ENCODE data around the gene PRDM12. TPM values are rescaled to one million over a fixed set of nuclear protein-coding genes. Genes with fewer than 3 reads are reported as not detected.

Gene PRDM12
- polyA plus RNA-seq, 3 donors, result 0.03 TPM; not detected in 2

DNA sequence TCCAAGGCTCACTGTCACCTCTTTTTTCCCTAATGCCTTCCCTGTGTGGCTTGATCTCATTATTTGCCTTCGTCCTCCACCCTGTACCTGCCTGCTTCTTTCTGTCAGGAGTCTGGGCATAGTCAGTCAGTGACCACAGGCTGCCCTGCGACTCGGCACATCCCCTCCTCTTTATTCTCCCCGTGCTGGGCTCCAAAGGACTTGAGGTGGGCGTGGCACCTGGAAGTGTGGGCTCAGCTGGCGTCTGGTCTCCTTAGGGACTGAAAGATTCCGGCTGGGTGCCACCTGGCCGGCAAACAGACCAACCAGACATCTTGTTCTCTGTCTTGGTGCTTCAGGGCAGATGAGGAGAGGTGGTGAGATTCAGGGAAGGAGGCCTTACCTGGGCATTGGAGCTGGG, 29.6 kb upstream of the PRDM12 start:
- no peak overlapping the region for H3K27ac ChIP-seq (ENCODE audit: low read depth, low read length)
- 88 to 89% (median 89%) methylated on average over 8 of the region's 8 CpGs for WGBS, 3 donors

DNA sequence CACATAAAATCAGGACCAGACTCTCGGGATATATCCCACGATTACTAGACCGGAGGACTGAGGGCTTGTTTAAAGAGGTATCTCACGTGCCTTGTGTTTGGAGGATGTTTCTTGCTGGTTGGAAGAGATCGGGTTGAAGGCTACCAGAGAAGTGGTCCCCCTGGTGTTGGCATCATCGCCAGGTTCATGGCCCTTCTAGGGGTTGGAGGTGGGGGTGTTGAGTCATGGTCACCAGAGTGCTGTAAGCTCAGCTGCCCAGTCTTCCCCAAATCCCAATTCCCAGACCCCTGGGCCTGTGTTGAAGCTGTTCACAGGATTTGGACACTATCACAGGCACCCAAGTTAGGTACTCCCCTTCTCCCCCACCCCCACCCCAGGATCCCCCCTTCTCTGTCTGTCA, 29.1 kb upstream of the PRDM12 start:
- no peak overlapping the region for H3K27ac ChIP-seq (ENCODE audit: low read depth, low read length)
- WGBS, 3 donors, result 93 to 95% (median 95%) methylated on average over 6 of the region's 6 CpGs

- H3K27ac ChIP-seq (ENCODE audit: low read depth, low read length), result no peak overlapping the region
- whole genome bisulfite sequencing, 3 donors, result 95 to 96% (median 96%) methylated on average over 32 to 33 of the region's 33 CpGs
Measured at GRCh38 chr9:130635721-130636647, 28.4 kb upstream of the PRDM12 start.

DNA sequence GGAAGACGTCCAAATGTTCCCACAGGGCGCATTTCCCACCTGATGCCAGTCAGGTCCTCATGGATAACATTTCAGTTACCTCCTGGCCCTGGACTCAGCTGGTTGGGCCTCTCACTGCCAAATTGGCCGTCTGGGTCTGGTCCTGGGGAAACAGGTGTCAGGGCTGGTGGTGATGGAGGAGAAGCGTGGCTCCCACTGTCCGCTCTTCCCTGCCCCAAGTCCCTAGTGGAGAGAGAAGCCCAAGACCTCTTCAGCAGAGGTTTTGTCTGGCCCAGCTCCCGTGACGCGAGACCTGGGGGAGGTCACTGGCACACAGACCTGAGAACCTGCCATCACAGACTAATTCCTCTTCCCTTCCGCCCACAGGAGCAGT, 27.8 kb upstream of the PRDM12 start:
- no peak overlapping the region for H3K27ac ChIP-seq (ENCODE audit: low read depth, low read length)
- 90 to 92% (median 91%) methylated on average over 9 of the region's 9 CpGs for WGBS, 3 donors

- WGBS, 3 donors, result 87 to 90% (median 87%) methylated on average over 37 of the region's 37 CpGs
- H3K27ac ChIP-seq (ENCODE audit: low read depth, low read length), result no peak overlapping the region
Measured at GRCh38 chr9:130638284-130639123, 25.9 kb upstream of the PRDM12 start.

- H3K27ac ChIP-seq (ENCODE audit: low read depth, low read length), result no peak overlapping the region
- 64 to 69% (median 66%) methylated on average over 20 of the region's 20 CpGs for WGBS, 3 donors
Measured at GRCh38 chr9:130639124-130639765, 25.1 kb upstream of the PRDM12 start.

DNA sequence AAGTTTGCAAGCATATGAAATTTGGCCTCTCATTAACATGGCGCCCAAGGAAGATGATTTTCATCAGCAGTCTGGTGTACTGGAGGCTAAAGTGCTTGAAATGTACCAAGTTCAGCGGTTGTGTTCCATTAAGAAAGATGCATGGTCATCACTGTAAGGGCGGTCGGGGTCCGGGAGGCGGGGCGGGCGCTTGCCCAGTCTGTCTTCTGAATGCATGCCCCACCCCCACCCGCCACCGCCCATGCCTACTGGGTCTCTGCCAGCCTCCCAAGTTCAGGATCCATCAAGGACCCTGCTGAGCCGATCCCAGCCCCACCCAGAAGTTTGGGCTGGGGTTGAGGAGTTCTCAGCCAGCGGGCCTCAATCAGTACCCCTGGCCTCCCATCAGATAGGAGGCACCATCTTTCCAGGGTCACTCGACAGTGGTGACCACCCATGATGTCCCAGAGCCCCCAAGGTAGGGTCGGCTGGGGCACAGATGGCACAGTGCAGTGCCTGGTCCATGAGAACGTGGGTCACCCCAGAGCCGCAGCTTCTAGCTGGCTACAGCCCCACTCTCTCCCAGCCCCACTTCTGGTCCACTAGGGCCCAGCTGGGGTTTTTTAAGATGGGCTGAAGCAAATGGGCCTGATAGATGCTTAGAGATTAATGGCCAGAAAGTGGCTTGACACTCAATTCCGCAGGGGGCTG, 24.4 kb upstream of the PRDM12 start:
- WGBS, 3 donors, result 94 to 97% (median 96%) methylated on average over 17 of the region's 17 CpGs
- H3K27ac ChIP-seq (ENCODE audit: low read depth, low read length), result no peak overlapping the region

- 73 to 84% (median 80%) methylated on average over 7 of the region's 7 CpGs for WGBS, 3 donors
- no peak overlapping the region for H3K27ac ChIP-seq (ENCODE audit: low read depth, low read length)
Measured at GRCh38 chr9:130640681-130641080, 23.7 kb upstream of the PRDM12 start.

- H3K27ac ChIP-seq (ENCODE audit: low read depth, low read length), result no peak overlapping the region
- 75 to 84% (median 77%) methylated on average over 8 of the region's 8 CpGs for whole genome bisulfite sequencing, 3 donors
Measured at GRCh38 chr9:130642926-130643325, 21.5 kb upstream of the PRDM12 start.

DNA sequence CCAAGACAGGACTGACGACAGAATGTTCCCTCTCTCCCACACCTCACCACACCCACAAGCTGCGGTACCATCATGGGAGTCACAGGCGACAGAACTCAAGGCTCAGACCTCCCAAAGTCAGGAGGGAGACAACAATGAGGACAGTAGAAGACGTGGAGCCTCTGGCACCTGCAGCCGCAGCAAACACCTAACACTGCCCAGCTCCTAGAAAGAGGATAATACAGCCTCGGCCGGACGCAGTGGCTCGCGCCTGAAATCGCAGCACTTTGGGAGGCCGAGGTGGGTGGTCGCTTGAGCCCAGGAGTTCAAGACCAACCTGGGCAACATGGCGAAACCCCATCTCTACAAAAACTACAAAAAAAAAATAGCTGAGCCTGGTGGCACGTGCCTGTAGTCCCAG, 13.2 kb upstream of the PRDM12 start:
- H3K27ac ChIP-seq (ENCODE audit: low read depth, low read length), result no peak overlapping the region
- 78 to 81% (median 78%) methylated on average over 15 of the region's 15 CpGs for WGBS, 3 donors

DNA sequence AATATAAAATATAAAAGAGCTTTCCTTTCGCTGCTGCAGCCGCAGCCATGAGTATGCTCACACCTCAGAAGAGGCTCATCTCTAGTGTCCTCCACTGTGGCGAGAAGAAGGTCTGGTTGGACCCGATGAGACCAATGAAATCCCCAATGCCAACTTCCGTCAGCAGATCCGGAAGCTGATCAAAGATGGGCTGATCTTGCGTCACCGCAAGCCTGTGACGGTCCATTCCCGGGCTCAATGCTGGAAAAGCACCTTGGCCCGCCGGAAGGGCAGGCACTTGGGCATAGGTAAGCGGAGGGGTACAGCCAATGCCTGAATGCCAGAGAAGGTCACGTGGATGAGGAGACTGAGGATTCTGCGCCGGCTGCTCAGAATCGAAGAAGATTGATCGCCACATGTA, 12.6 kb upstream of the PRDM12 start:
- WGBS, 3 donors, result 85 to 93% (median 92%) methylated on average over 18 of the region's 18 CpGs

GRCh38 chr9:130654879-130655278, 9.5 kb upstream of the PRDM12 start:
- H3K27ac ChIP-seq (ENCODE audit: low read depth, low read length), result no peak overlapping the region
- WGBS, 3 donors, result 71 to 80% (median 75%) methylated on average over 6 of the region's 6 CpGs

More for the DNA sequence above, 12.6 kb upstream of the PRDM12 start:
- H3K27ac ChIP-seq (ENCODE audit: low read depth, low read length), result no peak overlapping the region

DNA sequence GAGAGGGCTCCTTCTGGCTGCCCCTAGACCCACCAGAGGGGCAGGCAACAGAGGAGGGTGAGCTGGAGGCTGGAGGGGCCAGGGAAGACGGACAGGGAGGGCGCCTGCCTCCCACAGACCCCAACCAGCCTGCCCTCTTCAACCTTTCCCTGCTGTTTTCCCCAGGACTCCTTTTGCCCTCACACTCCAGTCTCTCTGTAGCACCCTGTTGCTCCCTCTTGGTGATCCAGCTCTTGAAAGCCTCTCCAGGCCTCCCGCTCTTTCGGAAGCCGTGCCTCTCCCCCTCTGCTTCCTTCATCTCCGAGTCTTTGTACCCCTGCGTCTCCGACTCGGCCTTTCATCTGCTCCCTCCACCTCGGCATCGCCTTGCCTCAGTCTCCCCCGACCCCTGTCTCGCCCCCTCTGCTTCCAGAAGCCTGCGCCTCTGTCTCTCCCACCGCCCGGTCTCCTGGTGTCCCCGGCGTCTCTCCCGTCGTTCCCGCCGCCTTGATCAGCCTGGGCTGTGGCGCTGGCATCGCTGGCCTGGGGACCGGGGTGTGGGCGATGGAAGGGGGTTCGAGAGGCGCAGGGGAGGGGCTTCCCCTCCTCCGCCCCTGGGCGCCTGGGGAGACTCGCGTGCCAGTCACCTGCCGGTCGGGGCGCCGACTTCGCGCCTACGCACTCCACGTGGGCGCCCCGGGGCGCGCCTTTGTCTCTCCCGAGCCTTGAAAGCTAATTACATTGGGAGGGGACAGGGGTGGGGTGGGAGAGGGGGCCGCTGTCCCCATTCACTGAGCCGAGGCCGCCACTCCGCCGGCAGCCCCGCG, 5.3 kb upstream of the PRDM12 start:
- 9 to 17% (median 13%) methylated on average over 44 to 52 of the region's 52 CpGs for WGBS, 3 donors
- no peak overlapping the region for H3K27ac ChIP-seq (ENCODE audit: low read depth, low read length)

- H3K27ac ChIP-seq (ENCODE audit: low read depth, low read length), result no peak overlapping the region
- WGBS, 3 donors, result 2 to 3% (median 2%) methylated on average over 43 to 58 of the region's 58 CpGs
Measured at GRCh38 chr9:130659699-130660248, 4.6 kb upstream of the PRDM12 start.

DNA sequence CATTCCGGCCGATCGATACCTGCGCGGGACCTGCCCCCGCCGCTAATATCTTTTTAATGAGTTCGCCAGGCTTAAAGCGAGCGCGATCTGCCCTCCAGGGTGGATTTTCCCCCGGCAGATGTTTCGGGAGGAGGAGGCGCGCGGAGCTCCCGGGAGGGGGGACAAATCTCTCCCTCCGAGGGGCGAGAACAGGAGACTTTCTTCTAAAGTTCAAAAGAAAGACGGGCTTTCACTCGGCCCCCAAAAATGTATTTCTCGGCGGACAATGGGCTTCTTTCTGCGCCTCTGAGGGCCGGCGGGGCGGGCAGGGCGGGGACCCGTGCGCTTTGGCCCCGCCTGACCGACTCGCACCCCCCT, 4.1 kb upstream of the PRDM12 start:
- 1 to 3% (median 2%) methylated on average over 29 to 33 of the region's 33 CpGs for WGBS, 3 donors
- no peak overlapping the region for H3K27ac ChIP-seq (ENCODE audit: low read depth, low read length)

- WGBS, 3 donors, result 2% methylated on average over 77 to 82 of the region's 82 CpGs
- no peak overlapping the region for H3K27ac ChIP-seq (ENCODE audit: low read depth, low read length)
Measured at GRCh38 chr9:130660683-130661450, 3.5 kb upstream of the PRDM12 start.

Data from adipose tissue (tissue), 3 donors.